Measurements from ENCODE around the gene SLC12A1. TPM values are rescaled to one million over a fixed set of nuclear protein-coding genes. Genes with fewer than 3 reads are reported as not detected.

SLC12A1 gene
- polyA plus RNA-seq (ENCODE audit: insufficient read length): 433 TPM
- long read RNA-seq, donor 1, full-length matches to known transcripts: 28 of 339 reads
- long read RNA-seq, donor 1, partial matches to known transcripts: 311 of 339 reads
- long read RNA-seq, donor 1, other reads (novel, unspliced or antisense): 0 of 339 reads
- long read RNA-seq, donor 2, full-length matches to known transcripts: 16 of 33 reads
- long read RNA-seq, donor 2, partial matches to known transcripts: 17 of 33 reads
- long read RNA-seq, donor 2, other reads (novel, unspliced or antisense): 0 of 33 reads
- long read RNA-seq, donor 3, full-length matches to known transcripts: 16 of 160 reads
- long read RNA-seq, donor 3, partial matches to known transcripts: 144 of 160 reads
- long read RNA-seq, donor 3, other reads (novel, unspliced or antisense): 0 of 160 reads
- long read RNA-seq, donor 4, partial matches to known transcripts: 7 of 7 reads
- long read RNA-seq, donor 4, other reads (novel, unspliced or antisense): 0 of 7 reads
- long read RNA-seq, donor 5, full-length matches to known transcripts: 22 of 238 reads
- long read RNA-seq, donor 5, partial matches to known transcripts: 216 of 238 reads
- long read RNA-seq, donor 5, other reads (novel, unspliced or antisense): 0 of 238 reads
- long read RNA-seq, donor 6, full-length matches to known transcripts: 8 of 51 reads
- long read RNA-seq, donor 6, partial matches to known transcripts: 43 of 51 reads
- long read RNA-seq, donor 6, other reads (novel, unspliced or antisense): 0 of 51 reads
- long read RNA-seq, donor 7, full-length matches to known transcripts: 36 of 157 reads
- long read RNA-seq, donor 7, partial matches to known transcripts: 121 of 157 reads
- long read RNA-seq, donor 7, other reads (novel, unspliced or antisense): 0 of 157 reads
- long read RNA-seq, donor 8, full-length matches to known transcripts: 13 of 92 reads
- long read RNA-seq, donor 8, partial matches to known transcripts: 79 of 92 reads
- long read RNA-seq, donor 8, other reads (novel, unspliced or antisense): 0 of 92 reads

GRCh38 chr15:48205981-48206380 is at the start of gene SLC12A1:
SLC12A1 (plus strand) TSS chr15:48206302; CDS start chr15:48207720, 1,418 bp downstream.
- no peak for DNase-seq

- DNase-seq: no peak
Measured at GRCh38 chr15:48168616-48169015, 37.5 kb upstream of the SLC12A1 start.

- DNase-seq: no peak
Measured at GRCh38 chr15:48170981-48171380, 35.1 kb upstream of the SLC12A1 start.

GRCh38 chr15:48175126-48175525 is 31.0 kb upstream of the SLC12A1 start:
- no peak for DNase-seq

GRCh38 chr15:48176112-48176511 is 30.0 kb upstream of the SLC12A1 start:
- DNase-seq: no peak

GRCh38 chr15:48176957-48177356 is 29.1 kb upstream of the SLC12A1 start:
- no peak for DNase-seq

GRCh38 chr15:48177383-48177765 is 28.7 kb upstream of the SLC12A1 start:
- DNase-seq: peak; percentile 72

- DNase-seq: peak; percentile 85
Measured at GRCh38 chr15:48177766-48178647, 28.1 kb upstream of the SLC12A1 start, which contains the start of gene MYEF2. MYEF2 (minus strand) TSS chr15:48178295; CDS start chr15:48178237, 58 bp downstream.

GRCh38 chr15:48178648-48178931 is 27.5 kb upstream of the SLC12A1 start:
- no peak for DNase-seq

GRCh38 chr15:48182749-48183148 is 23.4 kb upstream of the SLC12A1 start:
- no peak for DNase-seq

GRCh38 chr15:48185529-48185928 is 20.6 kb upstream of the SLC12A1 start:
- no peak for DNase-seq

- DNase-seq: no peak
Measured at GRCh38 chr15:48186271-48186670, 19.8 kb upstream of the SLC12A1 start.

- DNase-seq: peak; percentile 93
Measured at GRCh38 chr15:48190932-48191573, 15.0 kb upstream of the SLC12A1 start.

- DNase-seq: no peak
Measured at GRCh38 chr15:48191574-48192225, 14.4 kb upstream of the SLC12A1 start, which contains the start of gene CTXN2. CTXN2 (plus strand) TSS chr15:48191665; CDS start chr15:48201301, 9,636 bp downstream.

- no peak for DNase-seq
Measured at GRCh38 chr15:48202068-48202467, 4.0 kb upstream of the SLC12A1 start.

GRCh38 chr15:48221261-48221660 is 15.2 kb downstream of the SLC12A1 start:
- DNase-seq: no peak

- DNase-seq: no peak
Measured at GRCh38 chr15:48221885-48222284, 15.8 kb downstream of the SLC12A1 start.

- no peak for DNase-seq
Measured at GRCh38 chr15:48222627-48223026, 16.5 kb downstream of the SLC12A1 start.

- DNase-seq: no peak
Measured at GRCh38 chr15:48225771-48226170, 19.7 kb downstream of the SLC12A1 start.

GRCh38 chr15:48230498-48230897 is 24.4 kb downstream of the SLC12A1 start:
- no peak for DNase-seq

GRCh38 chr15:48233246-48233645 is 27.1 kb downstream of the SLC12A1 start:
- DNase-seq: no peak
